Testis (tissue), 2 donors: ENCODE data around the gene TMEM39B.

ENCODE experiments used
- POLR2A ChIP-seq: fragments of 450-650 bp; IDR thresholded peaks from one replicate; pipeline ENCODE4 v1.6.1; 2017; ENCODE audit warnings: antibody characterized with exemption, mild to moderate bottlenecking, moderate library complexity
- TF ChIP-seq, protein P1 (sequence below), 3 experiments: fragments of 450-650 bp in 2 of 3; fragments of 200-600 bp in 1 of 3; sonication (generic) in 1 of 3; IDR thresholded peaks; one replicate each; pipeline ENCODE4 v1.5.1; 2016 to 2019; ENCODE audit warnings: antibody characterized with exemption in 3 of 3, mild to moderate bottlenecking in 2 of 3, moderate library complexity in 1 of 3

DNA sequence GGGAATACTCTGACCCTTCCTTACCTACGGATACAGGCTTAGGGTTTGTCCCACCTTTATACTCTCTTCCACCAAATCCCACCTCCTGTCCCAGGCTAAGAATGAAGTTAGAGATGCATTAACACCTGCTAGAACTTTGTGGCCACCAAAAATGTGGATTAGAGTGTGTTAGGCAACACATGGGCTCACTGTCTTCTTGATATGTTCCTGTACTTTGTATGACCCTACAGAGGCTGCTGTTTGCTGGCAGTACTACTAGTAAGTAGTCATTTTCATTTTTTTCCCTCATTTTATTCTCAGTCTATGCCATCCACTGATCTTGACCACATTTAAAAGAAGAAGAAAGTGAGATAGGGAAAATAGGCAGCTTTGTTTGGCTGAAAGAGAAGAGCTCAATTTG is 21.0 kb upstream of the TMEM39B start:
- TF ChIP-seq, protein P1, sequence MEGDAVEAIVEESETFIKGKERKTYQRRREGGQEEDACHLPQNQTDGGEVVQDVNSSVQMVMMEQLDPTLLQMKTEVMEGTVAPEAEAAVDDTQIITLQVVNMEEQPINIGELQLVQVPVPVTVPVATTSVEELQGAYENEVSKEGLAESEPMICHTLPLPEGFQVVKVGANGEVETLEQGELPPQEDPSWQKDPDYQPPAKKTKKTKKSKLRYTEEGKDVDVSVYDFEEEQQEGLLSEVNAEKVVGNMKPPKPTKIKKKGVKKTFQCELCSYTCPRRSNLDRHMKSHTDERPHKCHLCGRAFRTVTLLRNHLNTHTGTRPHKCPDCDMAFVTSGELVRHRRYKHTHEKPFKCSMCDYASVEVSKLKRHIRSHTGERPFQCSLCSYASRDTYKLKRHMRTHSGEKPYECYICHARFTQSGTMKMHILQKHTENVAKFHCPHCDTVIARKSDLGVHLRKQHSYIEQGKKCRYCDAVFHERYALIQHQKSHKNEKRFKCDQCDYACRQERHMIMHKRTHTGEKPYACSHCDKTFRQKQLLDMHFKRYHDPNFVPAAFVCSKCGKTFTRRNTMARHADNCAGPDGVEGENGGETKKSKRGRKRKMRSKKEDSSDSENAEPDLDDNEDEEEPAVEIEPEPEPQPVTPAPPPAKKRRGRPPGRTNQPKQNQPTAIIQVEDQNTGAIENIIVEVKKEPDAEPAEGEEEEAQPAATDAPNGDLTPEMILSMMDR (IDR thresholded peaks at IDR 0.05) = no peak
- no peak for TF ChIP-seq POLR2A
